ENCODE data around the gene GJC2.
"Not testable (repeated sequence)": the region's sequence is repeated elsewhere in the genome, so short reads cannot be mapped to it uniquely, and the experiment has no call there.

The GJC2 gene

DNA sequence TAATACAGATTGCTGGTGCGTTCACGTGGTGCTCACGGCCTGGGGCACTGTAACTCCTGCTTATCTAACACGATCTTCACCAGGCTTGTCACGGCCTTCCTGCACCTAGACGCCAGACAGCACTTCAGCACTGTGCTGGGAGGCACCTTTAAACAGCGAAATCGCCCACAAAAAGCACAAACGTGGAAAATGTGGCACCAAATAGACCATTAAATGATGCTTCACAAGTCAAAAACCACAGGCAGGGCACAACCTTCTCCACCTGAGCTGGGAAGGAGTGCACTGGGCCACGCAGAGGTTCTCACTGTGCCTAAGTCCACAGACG, 35.9 kb downstream of the GJC2 start:
- Histone ChIP-seq H3K27me3 (ENCODE audit: control insufficient read depth in 3 of 3, insufficient read depth in 3 of 3, low read depth in 1 of 3, low read length in 3 of 3) (no peaks in the 10 kb centered on the region), H2BK12ac (ENCODE audit: low read length) (no peak overlapping the region), H3K9ac (ENCODE audit: low read depth, low read length, poor library complexity) (no peak overlapping the region), H3K4me3 (ENCODE audit: low read length in 2 of 2) (peak overlapping the region in 1 of 2 donors; percentile 68), H3K9me3 (replicated peaks in 1 of 2; ENCODE audit: control insufficient read depth in 2 of 2, insufficient read depth in 1 of 2, low read depth in 1 of 2, low read length in 2 of 2) (no peaks in the 10 kb centered on the region), H2BK15ac (ENCODE audit: low read length) (no peak overlapping the region), H3K4ac (ENCODE audit: low read length) (no peak overlapping the region), H3K27ac (replicated peaks; ENCODE audit: low read length) (no peak overlapping the region), H2AFZ (ENCODE audit: low read length) (no peak overlapping the region), H2AK5ac (ENCODE audit: low read depth, low read length) (no peak overlapping the region), H3K23ac (ENCODE audit: low read depth, low read length, poor library complexity) (no peak overlapping the region), H3K18ac (ENCODE audit: low read length) (no peak overlapping the region), H3K36me3 (replicated peaks in 1 of 2; ENCODE audit: control insufficient read depth in 2 of 2, insufficient read depth in 2 of 2, low read length in 2 of 2) (no peaks in the 10 kb centered on the region), H4K8ac (ENCODE audit: low read depth, low read length) (no peak overlapping the region), H3K4me2 (ENCODE audit: insufficient read depth, low read length, poor library complexity, severe bottlenecking) (no peak overlapping the region), H2BK120ac (ENCODE audit: low read depth, low read length) (no peak overlapping the region), H3K14ac (ENCODE audit: low read length) (no peak overlapping the region), H4K91ac (ENCODE audit: low read depth, low read length, poor library complexity) (no peak overlapping the region), H3K4me1 (ENCODE audit: control insufficient read depth in 2 of 2, insufficient read depth in 1 of 2, low read depth in 1 of 2, low read length in 2 of 2) (peaks cover 0 to 1% of the 10 kb centered on the region in 2 donors), H3K79me1 (ENCODE audit: low read depth, low read length) (peaks cover 4% of the 10 kb centered on the region), H2BK5ac (ENCODE audit: low read length) (no peak overlapping the region)
- no CpG with 5 or more reads among the region's 11 CpGs for WGBS, 2 donors (ENCODE audit: extremely low coverage in 2 of 2, insufficient read length in 2 of 2, insufficient replicate concordance in 1 of 2)
- no peak for DNase-seq (ENCODE audit: low spot score)

GRCh38 chr1:228188249-228188648, 38.5 kb downstream of the GJC2 start:
- H4K91ac ChIP-seq (ENCODE audit: low read depth, low read length, poor library complexity); H2BK12ac ChIP-seq (ENCODE audit: low read length); H2AK5ac ChIP-seq (ENCODE audit: low read depth, low read length); H4K8ac ChIP-seq (ENCODE audit: low read depth, low read length); H3K14ac ChIP-seq (ENCODE audit: low read length); H3K27ac ChIP-seq (replicated peaks; ENCODE audit: low read length); H2BK5ac ChIP-seq (ENCODE audit: low read length); H3K4ac ChIP-seq (ENCODE audit: low read length); H3K4me3 ChIP-seq (ENCODE audit: low read length in 2 of 2); H2BK120ac ChIP-seq (ENCODE audit: low read depth, low read length); H3K9ac ChIP-seq (ENCODE audit: low read depth, low read length, poor library complexity); H3K23ac ChIP-seq (ENCODE audit: low read depth, low read length, poor library complexity); H3K27me3 ChIP-seq (ENCODE audit: control insufficient read depth in 3 of 3, insufficient read depth in 3 of 3, low read depth in 1 of 3, low read length in 3 of 3); H3K4me1 ChIP-seq (ENCODE audit: control insufficient read depth in 2 of 2, insufficient read depth in 1 of 2, low read depth in 1 of 2, low read length in 2 of 2); DNase-seq (ENCODE audit: low spot score); H2BK15ac ChIP-seq (ENCODE audit: low read length); H2AFZ ChIP-seq (ENCODE audit: low read length); H3K79me1 ChIP-seq (ENCODE audit: low read depth, low read length); H3K9me3 ChIP-seq (replicated peaks in 1 of 2; ENCODE audit: control insufficient read depth in 2 of 2, insufficient read depth in 1 of 2, low read depth in 1 of 2, low read length in 2 of 2); H3K4me2 ChIP-seq (ENCODE audit: insufficient read depth, low read length, poor library complexity, severe bottlenecking); H3K18ac ChIP-seq (ENCODE audit: low read length); H3K36me3 ChIP-seq (replicated peaks in 1 of 2; ENCODE audit: control insufficient read depth in 2 of 2, insufficient read depth in 2 of 2, low read length in 2 of 2): not testable (repeated sequence)
- no CpG with 5 or more reads among the region's 2 CpGs for WGBS, 2 donors (ENCODE audit: extremely low coverage in 2 of 2, insufficient read length in 2 of 2, insufficient replicate concordance in 1 of 2)

DNA sequence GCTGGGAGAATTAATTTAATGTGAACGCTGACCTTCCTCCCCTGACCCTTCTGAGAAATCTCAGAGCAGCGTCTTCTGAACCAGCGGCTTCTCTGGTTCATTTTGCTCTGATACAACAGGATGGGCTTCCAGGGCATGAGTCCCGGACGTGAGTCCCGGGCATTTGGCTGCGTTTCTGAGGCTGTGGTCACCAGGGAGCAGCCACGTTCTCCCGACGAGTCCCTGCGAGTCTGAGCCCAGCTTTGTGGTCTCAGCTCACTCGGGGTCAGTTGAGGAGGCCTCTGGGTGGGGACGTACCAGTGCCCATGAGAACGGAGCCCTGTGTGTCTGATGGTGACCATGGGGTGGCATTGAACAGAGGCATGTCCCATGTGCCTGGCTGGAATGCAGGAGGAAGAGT, 40.5 kb downstream of the GJC2 start:
- Histone ChIP-seq H3K79me1 (ENCODE audit: low read depth, low read length) (peaks cover 6% of the 10 kb centered on the region), H3K9me3 (replicated peaks in 1 of 2; ENCODE audit: control insufficient read depth in 2 of 2, insufficient read depth in 1 of 2, low read depth in 1 of 2, low read length in 2 of 2) (peaks cover 0 to 5% of the 10 kb centered on the region in 2 donors), H2AFZ (ENCODE audit: low read length) (no peak overlapping the region), H3K36me3 (replicated peaks in 1 of 2; ENCODE audit: control insufficient read depth in 2 of 2, insufficient read depth in 2 of 2, low read length in 2 of 2) (no peaks in the 10 kb centered on the region), H3K4me1 (ENCODE audit: control insufficient read depth in 2 of 2, insufficient read depth in 1 of 2, low read depth in 1 of 2, low read length in 2 of 2) (peaks cover 0 to 9% of the 10 kb centered on the region in 2 donors), H3K14ac (ENCODE audit: low read length) (peak overlapping the region; percentile 97), H3K27me3 (ENCODE audit: control insufficient read depth in 3 of 3, insufficient read depth in 3 of 3, low read depth in 1 of 3, low read length in 3 of 3) (no peaks in the 10 kb centered on the region), H2BK12ac (ENCODE audit: low read length) (no peak overlapping the region), H3K4me2 (ENCODE audit: insufficient read depth, low read length, poor library complexity, severe bottlenecking) (no peak overlapping the region), H2AK5ac (ENCODE audit: low read depth, low read length) (peak overlapping the region; percentile 24), H3K4me3 (ENCODE audit: low read length in 2 of 2) (no peak overlapping the region), H4K8ac (ENCODE audit: low read depth, low read length) (no peak overlapping the region), H4K91ac (ENCODE audit: low read depth, low read length, poor library complexity) (no peak overlapping the region), H2BK120ac (ENCODE audit: low read depth, low read length) (no peak overlapping the region), H3K4ac (ENCODE audit: low read length) (no peak overlapping the region), H3K9ac (ENCODE audit: low read depth, low read length, poor library complexity) (peak overlapping the region; percentile 18), H2BK15ac (ENCODE audit: low read length) (no peak overlapping the region), H2BK5ac (ENCODE audit: low read length) (peak overlapping the region; percentile 32), H3K23ac (ENCODE audit: low read depth, low read length, poor library complexity) (no peak overlapping the region), H3K18ac (ENCODE audit: low read length) (no peak overlapping the region), H3K27ac (replicated peaks; ENCODE audit: low read length) (no peak overlapping the region)
- WGBS, 2 donors (ENCODE audit: extremely low coverage in 2 of 2, insufficient read length in 2 of 2, insufficient replicate concordance in 1 of 2): no CpG with 5 or more reads among the region's 14 CpGs
- DNase-seq (ENCODE audit: low spot score): no peak

DNA sequence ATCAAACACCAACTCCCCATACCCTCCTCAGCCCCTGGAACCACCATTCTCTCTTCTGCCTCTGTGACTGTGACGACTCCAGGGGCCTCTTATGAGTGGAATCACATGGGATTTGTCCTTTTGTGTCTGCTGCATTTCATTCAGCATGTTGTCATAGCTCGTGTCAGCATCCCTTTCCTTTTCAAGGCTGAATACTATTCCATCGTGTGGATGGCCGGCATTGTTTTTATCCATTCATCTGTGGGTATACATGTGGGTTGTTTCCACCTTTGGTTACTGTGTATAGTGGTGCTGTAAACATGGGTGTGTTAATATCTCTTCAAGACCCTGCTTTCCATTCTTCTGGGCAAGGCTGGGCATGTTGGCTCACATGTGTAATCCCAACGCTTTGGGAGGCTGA, 41.0 kb downstream of the GJC2 start:
- H3K4me1 ChIP-seq (ENCODE audit: control insufficient read depth in 2 of 2, insufficient read depth in 1 of 2, low read depth in 1 of 2, low read length in 2 of 2): peaks cover 0 to 9% of the 10 kb centered on the region in 2 donors
- no peak overlapping the region for H3K27ac ChIP-seq (replicated peaks; ENCODE audit: low read length)
- no peak overlapping the region for H2BK120ac ChIP-seq (ENCODE audit: low read depth, low read length)
- no peak overlapping the region for H2AFZ ChIP-seq (ENCODE audit: low read length)
- no peak overlapping the region for H3K18ac ChIP-seq (ENCODE audit: low read length)
- H3K79me1 ChIP-seq (ENCODE audit: low read depth, low read length): peaks cover 6% of the 10 kb centered on the region
- H2BK15ac ChIP-seq (ENCODE audit: low read length): no peak overlapping the region
- H3K27me3 ChIP-seq (ENCODE audit: control insufficient read depth in 3 of 3, insufficient read depth in 3 of 3, low read depth in 1 of 3, low read length in 3 of 3): no peaks in the 10 kb centered on the region
- H3K4me2 ChIP-seq (ENCODE audit: insufficient read depth, low read length, poor library complexity, severe bottlenecking): no peak overlapping the region
- H4K8ac ChIP-seq (ENCODE audit: low read depth, low read length): no peak overlapping the region
- no peak overlapping the region for H3K4ac ChIP-seq (ENCODE audit: low read length)
- H3K4me3 ChIP-seq (ENCODE audit: low read length in 2 of 2): no peak overlapping the region
- no peak overlapping the region for H2BK5ac ChIP-seq (ENCODE audit: low read length)
- H3K23ac ChIP-seq (ENCODE audit: low read depth, low read length, poor library complexity): no peak overlapping the region
- H3K36me3 ChIP-seq (replicated peaks in 1 of 2; ENCODE audit: control insufficient read depth in 2 of 2, insufficient read depth in 2 of 2, low read length in 2 of 2): no peaks in the 10 kb centered on the region
- H3K9me3 ChIP-seq (replicated peaks in 1 of 2; ENCODE audit: control insufficient read depth in 2 of 2, insufficient read depth in 1 of 2, low read depth in 1 of 2, low read length in 2 of 2): peaks cover 0 to 6% of the 10 kb centered on the region in 2 donors
- no peak overlapping the region for H2BK12ac ChIP-seq (ENCODE audit: low read length)
- WGBS, 2 donors (ENCODE audit: extremely low coverage in 2 of 2, insufficient read length in 2 of 2, insufficient replicate concordance in 1 of 2): no CpG with 5 or more reads among the region's 5 CpGs
- H3K14ac ChIP-seq (ENCODE audit: low read length): no peak overlapping the region
- H2AK5ac ChIP-seq (ENCODE audit: low read depth, low read length): no peak overlapping the region
- no peak for DNase-seq (ENCODE audit: low spot score)
- no peak overlapping the region for H4K91ac ChIP-seq (ENCODE audit: low read depth, low read length, poor library complexity)
- H3K9ac ChIP-seq (ENCODE audit: low read depth, low read length, poor library complexity): no peak overlapping the region
